Nephron progenitor cell (in vitro differentiated cells): Measurements from ENCODE around the gene DYNC2LI1.

Source experiments
- DNase-seq: peaks from one replicate; pipeline ENCODE4 v3.0.0; 2021
- H3K27ac Mint-ChIP-seq: 2 replicates; pipeline ENCODE4 v1.8.0; 2021; ENCODE audit warnings: mild to moderate bottlenecking, moderate library complexity, mixed read lengths
- H3K27me3 Mint-ChIP-seq: 2 replicates; pipeline ENCODE4 v1.8.0; 2021; ENCODE audit warnings: mild to moderate bottlenecking, low read depth, mixed read lengths; ENCODE audit not compliant: poor library complexity
- H3K36me3 Mint-ChIP-seq: 2 replicates; pipeline ENCODE4 v1.8.0; 2021; ENCODE audit warnings: low read depth, mixed read lengths
- H3K4me1 Mint-ChIP-seq: 2 replicates; pipeline ENCODE4 v1.8.0; 2021; ENCODE audit warnings: mixed read lengths
- H3K4me3 Mint-ChIP-seq: 2 replicates; pipeline ENCODE4 v1.8.0; 2021; ENCODE audit warnings: mild to moderate bottlenecking, moderate library complexity, mixed read lengths
- H3K9me3 Mint-ChIP-seq: 2 replicates; pipeline ENCODE4 v1.8.0; 2021; ENCODE audit warnings: mild to moderate bottlenecking, moderate library complexity, mixed read lengths
- TF ChIP-seq, protein P1 (sequence below): fragments of 200-600 bp; sonication (generic); IDR thresholded peaks from 2 replicates; pipeline ENCODE4 v1.5.0; 2021; ENCODE audit warnings: antibody characterized with exemption

The DYNC2LI1 gene

DNA sequence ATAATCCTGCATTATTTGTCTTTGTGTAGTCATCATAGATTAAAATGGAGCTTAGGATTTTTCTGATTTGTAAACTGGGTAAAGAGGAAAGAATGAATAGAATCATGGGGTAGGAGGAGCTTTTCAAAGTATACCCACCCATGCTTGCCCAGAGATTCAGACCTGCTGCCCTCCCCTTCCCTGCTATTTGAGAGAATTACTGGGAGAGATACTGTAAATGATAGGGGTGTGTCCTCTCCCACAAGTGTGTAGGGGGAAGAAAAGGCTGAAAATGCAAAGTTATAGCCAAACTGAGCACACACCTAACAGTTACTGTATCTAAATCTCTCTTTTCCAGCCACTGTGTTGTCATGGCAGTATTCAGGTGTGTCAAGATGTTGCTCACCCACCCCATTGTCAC is 21.5 kb upstream of the DYNC2LI1 start:
- Mint-ChIP-seq H3K27me3 (peaks cover 3% of the 10 kb centered on the region), H3K27ac (no peak overlapping the region), H3K9me3 (no peaks in the 10 kb centered on the region), H3K4me3 (no peak overlapping the region), H3K36me3 (no peaks in the 10 kb centered on the region), H3K4me1 (peaks cover 6% of the 10 kb centered on the region)
- TF ChIP-seq, protein P1, sequence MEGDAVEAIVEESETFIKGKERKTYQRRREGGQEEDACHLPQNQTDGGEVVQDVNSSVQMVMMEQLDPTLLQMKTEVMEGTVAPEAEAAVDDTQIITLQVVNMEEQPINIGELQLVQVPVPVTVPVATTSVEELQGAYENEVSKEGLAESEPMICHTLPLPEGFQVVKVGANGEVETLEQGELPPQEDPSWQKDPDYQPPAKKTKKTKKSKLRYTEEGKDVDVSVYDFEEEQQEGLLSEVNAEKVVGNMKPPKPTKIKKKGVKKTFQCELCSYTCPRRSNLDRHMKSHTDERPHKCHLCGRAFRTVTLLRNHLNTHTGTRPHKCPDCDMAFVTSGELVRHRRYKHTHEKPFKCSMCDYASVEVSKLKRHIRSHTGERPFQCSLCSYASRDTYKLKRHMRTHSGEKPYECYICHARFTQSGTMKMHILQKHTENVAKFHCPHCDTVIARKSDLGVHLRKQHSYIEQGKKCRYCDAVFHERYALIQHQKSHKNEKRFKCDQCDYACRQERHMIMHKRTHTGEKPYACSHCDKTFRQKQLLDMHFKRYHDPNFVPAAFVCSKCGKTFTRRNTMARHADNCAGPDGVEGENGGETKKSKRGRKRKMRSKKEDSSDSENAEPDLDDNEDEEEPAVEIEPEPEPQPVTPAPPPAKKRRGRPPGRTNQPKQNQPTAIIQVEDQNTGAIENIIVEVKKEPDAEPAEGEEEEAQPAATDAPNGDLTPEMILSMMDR, result no peak
- no peak for DNase-seq

DNA sequence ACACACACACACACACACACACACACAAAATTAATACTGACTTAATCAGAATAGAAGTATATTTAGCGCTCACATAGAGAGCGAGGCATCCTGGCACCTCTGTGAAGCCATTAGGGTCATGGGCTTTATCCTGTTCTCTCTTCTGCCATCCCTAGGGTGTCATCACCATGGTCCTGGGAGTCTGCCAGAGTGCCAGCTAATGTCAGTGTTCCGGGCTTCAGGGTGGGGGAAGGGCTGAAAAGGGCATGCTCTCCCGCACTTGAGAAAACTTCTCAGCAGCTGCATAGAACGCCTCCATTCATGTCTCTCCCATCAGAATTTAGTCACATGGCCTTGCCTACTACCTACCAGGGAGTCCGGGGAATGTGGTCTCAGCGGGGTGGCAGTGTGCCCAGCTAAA is 19.7 kb upstream of the DYNC2LI1 start:
- no peak overlapping the region for H3K4me3 Mint-ChIP-seq

DNA sequence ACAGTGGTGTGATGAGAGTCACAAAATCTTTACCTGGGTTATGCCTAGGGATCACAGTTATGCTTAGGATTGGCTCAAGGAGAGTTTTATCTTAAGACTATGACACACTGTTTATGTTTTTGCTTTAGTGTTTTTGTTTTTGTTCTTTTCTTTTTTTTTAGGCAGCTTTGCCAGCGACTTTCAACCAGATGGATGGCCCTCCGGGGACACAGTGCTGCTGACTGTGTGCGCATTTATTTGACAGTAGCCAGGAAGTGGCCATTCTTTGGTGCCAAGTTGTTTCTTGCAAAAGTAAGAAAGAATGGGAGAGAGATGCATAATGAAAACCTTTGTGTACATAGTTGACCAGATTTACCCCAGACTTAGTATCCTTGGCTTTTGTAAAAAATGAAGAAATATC is 15.1 kb upstream of the DYNC2LI1 start:
- H3K27ac Mint-ChIP-seq, result peak overlapping the region; percentile 20
- no peaks in the 10 kb centered on the region for H3K9me3 Mint-ChIP-seq
- TF ChIP-seq, protein P1, result no peak

More for the DNA sequence above, 19.7 kb upstream of the DYNC2LI1 start:
- DNase-seq, result peak; percentile 7
- peaks cover 3% of the 10 kb centered on the region for H3K27me3 Mint-ChIP-seq
- H3K27ac Mint-ChIP-seq, result no peak overlapping the region
- H3K4me1 Mint-ChIP-seq, result peaks cover 13% of the 10 kb centered on the region
- TF ChIP-seq, protein P1, result no peak
- H3K36me3 Mint-ChIP-seq, result no peaks in the 10 kb centered on the region
- H3K9me3 Mint-ChIP-seq, result no peaks in the 10 kb centered on the region

DNA sequence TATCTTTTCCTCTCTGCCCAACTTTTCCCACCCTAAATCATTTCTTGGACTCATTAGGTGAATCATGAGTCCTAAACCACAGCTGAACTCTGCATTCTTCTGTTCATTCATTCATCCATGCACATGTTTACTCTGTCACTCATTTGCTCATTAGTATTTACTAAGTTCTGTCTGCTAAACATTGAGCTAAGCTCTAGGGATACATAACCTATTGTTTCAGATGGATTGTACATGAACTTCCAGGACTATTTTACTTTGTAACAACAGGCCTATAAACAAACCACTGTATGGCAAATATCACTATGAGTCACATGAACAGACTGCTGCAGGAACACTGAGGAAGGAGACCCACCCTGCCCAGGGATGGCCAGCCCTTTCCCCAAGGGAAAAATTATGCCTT is 14.6 kb upstream of the DYNC2LI1 start:
- TF ChIP-seq, protein P1, result no peak
- Mint-ChIP-seq H3K9me3 (no peaks in the 10 kb centered on the region), H3K27ac (peak overlapping the region; percentile 20)

More for the DNA sequence above, 15.1 kb upstream of the DYNC2LI1 start:
- H3K4me3 Mint-ChIP-seq, result no peak overlapping the region
- no peaks in the 10 kb centered on the region for H3K36me3 Mint-ChIP-seq
- DNase-seq, result peak; percentile 23
- H3K27me3 Mint-ChIP-seq, result peaks cover 6% of the 10 kb centered on the region
- peaks cover 19% of the 10 kb centered on the region for H3K4me1 Mint-ChIP-seq

DNA sequence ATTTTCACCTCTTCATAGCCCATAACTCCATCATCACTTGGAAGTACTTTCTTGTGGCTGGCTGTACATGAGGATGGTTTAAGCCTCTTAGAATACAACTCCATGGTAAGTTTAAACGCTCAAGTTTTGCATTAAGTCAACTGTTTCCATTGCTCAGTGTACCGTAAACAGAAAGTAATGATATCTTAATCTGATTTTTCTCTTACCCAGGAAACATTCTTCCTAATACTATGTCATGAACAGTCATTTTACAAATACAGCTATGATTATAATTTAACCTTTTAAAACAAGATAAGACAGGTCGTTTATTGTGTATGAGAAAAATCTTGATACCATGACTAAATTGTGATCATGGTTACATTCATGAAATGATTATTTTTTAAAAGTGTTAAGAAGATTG is 11.6 kb upstream of the DYNC2LI1 start:
- no peaks in the 10 kb centered on the region for H3K9me3 Mint-ChIP-seq
- H3K27ac Mint-ChIP-seq, result no peak overlapping the region
- no peak for DNase-seq
- H3K4me1 Mint-ChIP-seq, result peaks cover 13% of the 10 kb centered on the region
- no peak overlapping the region for H3K4me3 Mint-ChIP-seq
- peaks cover 2% of the 10 kb centered on the region for H3K27me3 Mint-ChIP-seq
- TF ChIP-seq, protein P1, result no peak
- H3K36me3 Mint-ChIP-seq, result no peaks in the 10 kb centered on the region

More for the DNA sequence above, 14.6 kb upstream of the DYNC2LI1 start:
- Mint-ChIP-seq H3K4me1 (peaks cover 17% of the 10 kb centered on the region), H3K27me3 (peaks cover 3% of the 10 kb centered on the region), H3K36me3 (no peaks in the 10 kb centered on the region), H3K4me3 (no peak overlapping the region)
- DNase-seq, result no peak

DNA sequence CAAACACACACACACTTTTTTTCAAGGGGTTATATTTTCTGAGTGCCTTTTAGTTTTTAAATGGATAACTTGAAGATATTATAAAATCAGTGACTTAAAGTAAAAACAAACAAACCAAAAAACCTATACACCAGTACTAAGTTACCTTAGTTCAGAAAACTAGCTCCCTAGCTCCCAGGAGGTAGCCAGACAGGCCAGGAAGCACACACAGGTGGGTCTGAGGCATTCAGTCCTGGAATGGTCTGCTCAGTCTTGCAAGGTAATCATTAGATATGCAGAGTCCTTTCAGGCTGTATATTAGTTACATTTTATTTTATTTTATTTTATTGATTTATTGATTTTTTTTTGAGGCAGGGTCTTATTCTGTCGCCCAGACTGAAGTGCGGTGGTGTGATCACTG is 10.7 kb upstream of the DYNC2LI1 start:
- TF ChIP-seq, protein P1, result no peak
- peaks cover 13% of the 10 kb centered on the region for H3K4me1 Mint-ChIP-seq
- H3K27me3 Mint-ChIP-seq, result peaks cover 4% of the 10 kb centered on the region
- no peak overlapping the region for H3K4me3 Mint-ChIP-seq
- no peak overlapping the region for H3K27ac Mint-ChIP-seq
- H3K9me3 Mint-ChIP-seq, result no peaks in the 10 kb centered on the region
- H3K36me3 Mint-ChIP-seq, result no peaks in the 10 kb centered on the region
- no peak for DNase-seq
